HG03457 (cell line): ENCODE measurements around the gene PADI1.
"Not testable (repeated sequence)": the region's sequence is repeated elsewhere in the genome, so short reads cannot be mapped to it uniquely, and the experiment has no call there.

Source experiments
- ATAC-seq: cut with Tn5 transposase; IDR thresholded peaks from one replicate; pipeline ENCODE4 v1.9.1; 2021; ENCODE audit warnings: moderate number of reproducible peaks; ENCODE audit not compliant: unreplicated experiment

The PADI1 gene

DNA sequence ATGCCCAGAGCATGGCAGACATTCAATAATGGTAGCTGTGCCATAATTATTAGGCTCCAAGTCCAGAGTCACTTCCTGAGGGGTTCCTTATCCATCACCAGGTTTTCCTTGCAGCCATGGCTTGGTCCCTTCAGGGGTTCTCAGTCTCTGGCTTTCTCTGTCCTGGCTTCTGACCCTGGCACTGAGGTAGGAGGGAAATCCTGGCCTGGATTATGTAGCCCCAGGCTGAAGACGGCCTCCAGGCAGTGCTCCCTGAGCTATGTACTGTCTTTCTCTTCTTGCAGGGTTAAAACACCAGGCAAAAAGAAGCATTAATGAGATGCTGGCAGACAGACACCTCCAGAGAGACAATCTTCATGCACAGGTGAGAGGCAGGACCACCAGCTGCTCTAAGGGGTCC, 34.5 kb downstream of the PADI1 start:
- ATAC-seq, result no peak

DNA sequence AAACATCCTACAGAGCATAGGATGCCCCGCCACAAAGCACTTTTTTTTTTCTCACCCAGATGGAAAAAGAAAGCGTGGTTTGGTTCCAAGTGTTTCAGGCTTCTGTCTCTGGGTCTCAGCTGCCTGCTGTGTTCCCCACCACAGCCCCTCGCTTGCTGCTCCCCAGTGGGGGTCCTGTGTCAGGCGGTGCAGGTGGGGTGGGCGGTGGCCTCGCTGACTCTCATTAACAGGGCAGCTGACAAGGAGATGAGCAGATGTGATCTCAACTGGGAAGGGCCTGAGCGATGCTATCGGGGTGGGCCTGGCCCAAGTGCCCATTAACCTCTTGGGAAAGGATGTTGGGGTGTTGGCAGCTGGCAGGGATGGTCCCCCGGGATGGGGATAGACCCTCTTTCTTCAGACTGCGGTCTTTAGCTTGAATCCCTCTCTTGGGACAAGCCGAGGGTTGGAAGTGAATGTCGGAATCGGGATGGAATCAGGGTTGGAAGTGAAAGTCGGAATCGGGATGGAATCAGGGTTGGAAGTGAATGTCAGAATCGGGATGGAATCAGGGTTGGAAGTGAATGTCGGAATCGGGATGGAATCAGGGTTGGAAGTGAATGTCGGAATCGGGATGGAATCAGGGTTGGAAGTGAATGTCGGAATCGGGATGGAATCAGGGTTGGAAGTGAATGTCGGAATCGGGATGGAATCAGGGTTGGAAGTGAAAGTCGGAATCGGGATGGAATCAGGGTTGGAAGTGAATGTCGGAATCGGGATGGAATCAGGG, 36.3 kb downstream of the PADI1 start:
- not testable (repeated sequence) for ATAC-seq

DNA sequence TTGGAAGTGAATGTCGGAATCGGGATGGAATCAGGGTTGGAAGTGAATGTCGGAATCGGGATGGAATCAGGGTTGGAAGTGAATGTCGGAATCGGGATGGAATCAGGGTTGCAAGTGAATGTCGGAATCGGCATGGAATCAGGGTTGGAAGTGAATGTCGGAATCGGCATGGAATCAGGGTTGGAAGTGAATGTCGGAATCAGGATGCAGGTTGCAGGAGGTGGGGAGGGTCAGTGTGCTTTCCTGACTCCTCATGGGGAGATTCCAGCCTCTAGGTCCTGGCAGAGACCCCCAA, 36.8 kb downstream of the PADI1 start:
- not testable (repeated sequence) for ATAC-seq

- ATAC-seq, result no peak
Measured at GRCh38 chr1:17243274-17243673, 38.3 kb downstream of the PADI1 start.

DNA sequence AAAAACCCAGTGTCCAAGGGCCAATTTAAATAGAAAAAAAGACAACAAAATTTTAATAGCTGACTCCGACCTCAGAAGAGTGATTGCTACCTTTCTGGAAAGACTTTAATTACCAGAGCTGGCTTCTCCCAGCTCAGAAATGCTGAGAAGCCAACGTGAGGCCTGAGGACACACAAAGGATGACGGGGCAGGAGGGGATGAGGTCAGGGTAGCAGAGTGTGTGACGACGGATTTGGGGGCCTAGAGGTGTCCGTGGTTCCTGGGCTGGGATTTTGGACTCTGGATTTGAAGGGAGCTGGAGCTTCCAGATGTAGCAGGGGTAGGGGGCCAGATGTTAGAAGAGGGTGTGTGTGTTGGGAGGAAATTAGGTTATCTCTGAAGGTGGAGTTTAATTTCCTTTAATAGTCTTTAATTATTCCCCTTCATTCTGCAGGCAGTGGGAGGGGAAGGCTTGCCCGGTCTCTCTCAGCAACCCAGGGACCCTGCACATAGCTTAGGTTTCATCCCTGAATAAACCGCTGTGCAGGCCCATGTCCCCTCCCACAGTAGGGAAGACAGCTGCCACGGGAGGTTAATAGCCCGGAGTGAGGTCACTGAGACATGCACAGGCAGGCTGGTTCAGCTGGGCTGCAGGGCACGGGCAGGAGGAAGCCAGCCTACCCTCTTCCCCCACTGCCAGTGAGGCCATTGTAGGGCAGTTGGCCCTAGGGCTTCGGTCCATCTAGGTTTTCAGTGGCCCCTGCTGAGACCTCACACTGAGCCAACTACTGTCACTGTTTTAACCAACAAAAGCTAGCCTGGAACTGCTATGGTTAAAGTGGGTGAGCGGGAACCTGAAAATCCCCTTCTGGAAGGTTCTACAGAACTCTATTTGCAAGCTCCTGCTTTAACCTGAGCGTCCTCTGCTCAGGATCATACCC, 40.2 kb downstream of the PADI1 start:
- no peak for ATAC-seq

GRCh38 chr1:17245816-17246325, 40.9 kb downstream of the PADI1 start:
- no peak for ATAC-seq

GRCh38 chr1:17246971-17247370, 42.0 kb downstream of the PADI1 start:
- ATAC-seq, result no peak

DNA sequence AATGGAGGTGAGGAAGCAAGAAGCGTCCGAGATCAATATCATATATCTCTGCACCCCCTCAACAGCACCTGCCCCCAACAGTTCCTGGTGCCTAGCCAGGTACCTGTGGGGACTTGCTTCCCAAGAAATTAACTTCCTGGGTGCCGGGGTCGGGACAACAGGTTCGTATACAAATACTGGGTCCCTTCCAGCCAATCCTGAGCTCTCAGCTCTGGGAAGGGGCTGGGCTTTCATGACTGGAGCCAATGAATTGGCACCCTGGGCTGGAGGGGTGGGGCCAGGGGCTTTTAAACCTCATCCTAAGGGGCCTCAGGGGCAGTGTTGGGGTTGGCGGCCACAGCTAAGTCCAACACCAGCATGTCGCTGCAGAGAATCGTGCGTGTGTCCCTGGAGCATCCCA, 43.9 kb downstream of the PADI1 start, which contains the start of gene PADI3:
TSS of gene PADI3 (plus strand) at position 318 of the 400 bp plus-strand sequence. CDS start at position 358, 40 bp downstream.
- no peak for ATAC-seq

- ATAC-seq, result no peak
Measured at GRCh38 chr1:17250601-17251000, 45.7 kb downstream of the PADI1 start.

- no peak for ATAC-seq
Measured at GRCh38 chr1:17251246-17251645, 46.3 kb downstream of the PADI1 start.

DNA sequence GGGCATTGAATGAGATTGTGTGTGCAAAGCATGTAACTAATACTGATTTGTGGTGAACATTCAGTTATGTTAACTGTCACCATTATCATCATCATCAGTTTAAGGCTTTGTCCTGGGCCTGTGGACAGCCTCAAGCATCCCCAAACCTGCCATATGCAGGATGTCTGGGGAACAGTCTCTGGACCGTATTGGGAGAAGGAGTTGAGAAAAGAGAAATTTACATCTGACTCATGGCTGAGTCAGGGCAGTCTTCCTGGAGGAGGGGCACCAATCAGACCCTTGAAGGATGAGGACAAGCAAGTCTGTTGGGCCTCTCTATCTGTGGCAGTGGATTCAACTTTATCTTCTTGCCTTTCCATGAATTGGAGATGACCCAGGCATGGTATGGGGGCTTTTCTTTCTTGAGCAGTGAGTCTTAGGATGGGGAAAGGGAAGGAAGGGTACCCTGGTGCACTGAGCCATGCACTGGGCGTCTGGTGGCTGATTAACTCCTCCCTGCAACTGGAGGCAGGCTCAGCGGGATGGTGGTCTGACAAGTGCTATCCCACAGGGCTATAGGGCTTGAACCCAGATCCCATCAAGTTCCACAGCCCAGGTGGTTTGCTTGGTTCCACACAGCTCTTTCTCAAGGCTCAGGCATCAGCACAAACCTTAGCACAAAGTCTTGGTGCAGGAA, 46.9 kb downstream of the PADI1 start:
- no peak for ATAC-seq

- ATAC-seq, result no peak
Measured at GRCh38 chr1:17255336-17255735, 50.4 kb downstream of the PADI1 start.

DNA sequence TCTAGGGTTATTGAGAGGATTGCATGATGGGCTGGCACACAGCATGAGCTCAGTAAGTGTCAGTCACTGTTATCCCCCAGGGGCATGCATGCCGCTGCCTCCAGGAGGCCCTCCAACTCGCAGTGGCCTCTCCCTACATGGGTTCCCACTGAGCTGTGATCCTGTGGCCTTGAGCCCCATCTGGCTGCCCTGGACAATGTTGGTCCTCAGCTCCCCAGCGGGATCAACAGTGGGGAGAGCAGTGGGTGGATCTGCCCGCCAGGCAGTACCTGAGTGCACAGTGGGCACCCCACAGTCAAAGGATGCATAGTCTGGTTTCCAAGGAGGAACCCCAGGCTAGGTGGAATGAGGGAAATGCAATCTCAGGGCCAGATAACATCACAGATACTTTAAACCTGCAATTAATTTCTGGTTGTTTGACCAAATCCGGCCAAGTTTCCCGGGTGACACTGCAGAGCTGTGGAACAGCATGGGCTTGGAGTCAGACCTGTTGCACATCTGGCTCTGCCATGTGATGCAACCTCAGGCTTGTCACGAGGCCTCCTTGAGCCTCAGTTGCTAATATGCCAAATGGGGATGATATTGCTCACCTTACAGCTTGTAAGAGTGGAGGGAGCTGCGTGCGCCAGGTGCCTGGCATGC, 53.3 kb downstream of the PADI1 start:
- ATAC-seq, result no peak

GRCh38 chr1:17258758-17259130, 53.8 kb downstream of the PADI1 start:
- ATAC-seq, result no peak

DNA sequence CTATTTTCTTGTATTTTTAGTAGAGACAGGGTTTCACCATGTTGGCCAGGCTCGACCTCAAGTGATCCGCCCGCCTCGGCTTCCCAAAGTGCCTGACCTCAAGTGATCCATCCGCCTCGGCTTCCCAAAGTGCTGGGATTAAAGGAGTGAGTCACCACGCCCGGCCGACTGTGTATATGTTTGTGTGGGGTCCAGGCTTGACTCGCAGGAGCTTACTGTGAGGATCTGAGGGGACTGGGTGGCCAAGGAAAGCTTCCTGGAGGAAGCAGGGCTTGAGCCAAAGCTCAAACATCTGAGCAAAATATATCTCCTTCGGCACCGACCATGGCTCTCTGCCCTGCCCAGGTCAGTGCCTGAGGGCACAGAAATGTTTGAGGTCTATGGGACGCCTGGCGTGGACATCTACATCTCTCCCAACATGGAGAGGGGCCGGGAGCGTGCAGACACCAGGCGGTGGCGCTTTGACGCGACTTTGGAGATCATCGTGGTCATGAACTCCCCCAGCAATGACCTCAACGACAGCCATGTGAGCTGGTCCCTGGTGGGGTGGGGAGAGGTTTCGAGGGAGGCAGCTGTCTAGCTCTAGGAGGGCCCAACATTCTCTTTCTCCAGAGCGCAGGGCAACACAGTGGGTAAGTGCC, 54.4 kb downstream of the PADI1 start:
- no peak for ATAC-seq

GRCh38 chr1:17260264-17260663, 55.3 kb downstream of the PADI1 start:
- ATAC-seq, result no peak

DNA sequence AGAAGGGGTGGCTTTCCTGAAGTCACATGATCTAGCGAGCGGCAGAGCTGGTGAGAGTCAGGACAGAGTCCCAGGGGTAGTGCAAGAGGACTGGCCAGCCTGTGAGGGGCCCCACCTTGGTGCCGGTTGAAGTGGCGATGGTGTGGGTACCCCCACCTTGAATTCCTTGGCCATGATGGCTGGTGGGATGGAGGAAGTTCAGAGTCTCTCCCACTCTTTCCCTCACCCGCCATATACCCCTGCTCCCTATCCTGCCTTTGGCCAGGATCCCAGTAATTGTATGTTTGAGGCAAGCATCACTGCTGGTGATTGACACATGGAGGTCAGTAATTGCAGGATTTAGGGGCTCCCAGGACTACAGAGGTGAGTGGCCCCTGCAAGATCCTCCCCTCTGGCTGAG, 55.8 kb downstream of the PADI1 start:
- no peak for ATAC-seq

GRCh38 chr1:17263936-17264335, 59.0 kb downstream of the PADI1 start:
- no peak for ATAC-seq

DNA sequence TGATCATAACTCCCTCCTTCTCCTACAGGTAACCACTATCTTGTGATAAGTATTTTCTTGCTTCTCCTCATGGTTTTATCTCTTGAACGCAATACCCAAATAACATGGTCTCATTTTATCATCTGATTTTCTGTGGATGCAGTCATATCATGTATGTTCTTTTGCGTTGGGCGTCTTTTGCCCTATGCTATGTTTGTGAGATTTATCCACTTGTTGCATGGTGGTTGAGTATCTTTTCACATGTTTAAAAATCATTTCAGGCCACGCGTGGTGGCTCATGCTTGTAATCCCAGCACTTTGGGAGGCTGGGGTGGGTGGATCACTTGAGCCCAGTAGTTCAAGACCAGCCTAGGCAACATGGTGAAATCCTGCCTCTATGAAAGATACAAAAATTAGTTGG, 59.5 kb downstream of the PADI1 start:
- ATAC-seq, result no peak

- ATAC-seq, result no peak
Measured at GRCh38 chr1:17265162-17265561, 60.2 kb downstream of the PADI1 start.
